SHP77 treated with DMSO at 0.1 percent for 48 hours (cell line): Measurements from ENCODE around the gene SPAG5.
A peak's percentile ranks its signal among the peaks of the same experiment; 100 is the strongest.
"Not testable (repeated sequence)": the region's sequence is repeated elsewhere in the genome, so short reads cannot be mapped to it uniquely, and the experiment has no call there.

ENCODE experiments used
- DNase-seq: peaks from one replicate; lab custom pipeline; 2025; lab: John Stamatoyannopoulos, UW

SPAG5 gene

DNA sequence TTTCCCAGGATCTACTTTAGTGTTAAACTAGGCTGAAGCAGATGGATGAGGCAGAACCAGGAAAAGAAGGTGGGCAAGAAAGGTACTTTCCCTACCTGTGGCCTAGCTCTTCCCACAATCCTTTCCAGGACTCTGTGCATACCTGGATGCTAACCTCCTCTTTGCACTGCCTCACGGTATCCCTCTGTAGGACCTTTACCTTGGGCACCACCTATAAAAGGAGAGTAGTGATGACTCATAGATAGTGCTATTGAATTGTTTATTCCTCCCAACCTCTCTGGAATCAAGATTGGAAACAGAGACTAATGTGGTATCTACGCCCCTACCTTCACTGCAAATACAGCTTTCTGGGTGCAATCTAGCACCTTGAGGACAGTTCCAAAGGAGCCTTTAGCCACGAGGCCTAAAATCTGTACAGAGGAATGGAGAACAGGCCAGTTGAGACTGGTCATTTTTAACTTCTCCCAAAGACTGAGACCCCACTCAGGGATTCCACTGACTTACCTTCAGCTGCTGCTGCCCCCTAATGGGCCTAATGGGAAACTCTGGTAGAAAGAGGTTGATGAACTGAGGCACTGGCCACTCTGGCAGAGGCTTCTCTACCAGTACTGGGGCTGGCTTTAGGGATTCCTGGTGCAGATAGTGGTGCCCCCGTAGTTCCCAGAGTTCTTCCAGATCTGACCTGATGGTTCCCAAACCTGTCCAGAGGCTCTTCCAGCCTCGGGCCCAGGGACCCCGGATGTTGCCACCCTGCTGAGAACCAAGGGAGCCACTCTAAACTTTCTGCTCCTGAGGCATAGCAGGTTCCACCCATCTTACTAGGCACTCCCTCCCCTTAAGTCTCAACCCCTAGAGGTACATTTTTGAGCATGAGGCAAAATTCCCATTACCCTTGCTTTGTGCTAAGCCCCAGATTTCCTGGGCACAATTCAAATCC is 14.4 kb upstream of the SPAG5 start:
- DNase-seq, result no peak

DNA sequence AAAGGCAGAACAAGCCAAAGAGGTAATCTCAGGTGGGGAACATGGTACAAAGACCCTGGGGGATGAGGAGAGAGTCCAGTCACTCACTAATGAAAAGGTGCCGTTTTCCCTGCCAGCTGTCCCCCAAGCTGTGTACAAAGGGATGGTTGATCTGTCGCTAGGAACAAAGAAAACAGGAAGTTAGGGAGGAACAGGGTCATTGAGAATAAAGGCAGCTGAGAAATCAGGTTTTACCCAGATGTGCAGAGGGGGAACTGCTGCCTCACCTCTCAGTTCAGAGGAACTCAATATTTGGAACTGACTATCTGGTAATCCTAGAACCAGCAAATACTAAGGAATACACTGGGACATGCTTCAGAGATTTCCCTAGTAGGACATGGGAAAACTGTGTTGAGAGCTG is 13.7 kb upstream of the SPAG5 start:
- no peak for DNase-seq

DNA sequence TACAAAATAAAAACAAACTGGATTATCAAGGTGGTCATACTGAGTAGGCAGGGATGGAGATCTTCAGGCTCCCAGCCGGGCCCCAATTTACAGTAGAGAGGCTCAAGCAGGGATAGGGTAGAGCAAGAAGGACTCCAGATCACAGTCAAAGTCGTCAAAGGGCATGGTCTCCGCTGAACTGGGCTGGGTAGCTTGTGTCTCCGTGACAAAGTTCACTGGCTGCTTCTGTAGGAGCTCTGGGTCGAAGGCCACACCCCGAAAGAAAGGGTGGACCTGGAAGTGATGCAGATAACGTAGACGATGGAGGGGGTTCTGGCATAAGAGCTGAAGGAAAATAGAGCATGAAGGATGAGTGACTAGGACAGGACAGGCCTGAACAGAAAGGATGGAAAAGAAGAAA is 11.6 kb upstream of the SPAG5 start:
- no peak for DNase-seq

DNA sequence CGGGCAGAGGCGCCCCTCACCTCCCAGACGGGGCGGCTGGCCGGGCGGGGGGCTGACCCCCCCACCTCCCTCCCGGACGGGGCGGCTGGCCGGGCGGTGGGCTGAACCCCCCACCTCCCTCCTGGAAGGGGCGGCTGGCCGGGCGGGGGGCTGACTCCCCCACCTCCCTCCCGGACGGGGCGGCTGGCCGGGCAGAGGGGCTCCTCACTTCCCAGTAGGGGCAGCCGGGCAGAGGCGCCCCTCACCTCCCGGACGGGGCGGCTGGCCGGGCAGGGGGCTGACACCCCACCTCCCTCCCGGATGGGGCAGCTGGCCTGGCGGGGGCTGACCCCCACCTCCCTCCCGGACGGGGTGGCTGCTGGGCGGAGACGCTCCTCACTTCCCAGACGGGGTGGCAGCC is 5.2 kb upstream of the SPAG5 start:
- DNase-seq, result not testable (repeated sequence)

DNA sequence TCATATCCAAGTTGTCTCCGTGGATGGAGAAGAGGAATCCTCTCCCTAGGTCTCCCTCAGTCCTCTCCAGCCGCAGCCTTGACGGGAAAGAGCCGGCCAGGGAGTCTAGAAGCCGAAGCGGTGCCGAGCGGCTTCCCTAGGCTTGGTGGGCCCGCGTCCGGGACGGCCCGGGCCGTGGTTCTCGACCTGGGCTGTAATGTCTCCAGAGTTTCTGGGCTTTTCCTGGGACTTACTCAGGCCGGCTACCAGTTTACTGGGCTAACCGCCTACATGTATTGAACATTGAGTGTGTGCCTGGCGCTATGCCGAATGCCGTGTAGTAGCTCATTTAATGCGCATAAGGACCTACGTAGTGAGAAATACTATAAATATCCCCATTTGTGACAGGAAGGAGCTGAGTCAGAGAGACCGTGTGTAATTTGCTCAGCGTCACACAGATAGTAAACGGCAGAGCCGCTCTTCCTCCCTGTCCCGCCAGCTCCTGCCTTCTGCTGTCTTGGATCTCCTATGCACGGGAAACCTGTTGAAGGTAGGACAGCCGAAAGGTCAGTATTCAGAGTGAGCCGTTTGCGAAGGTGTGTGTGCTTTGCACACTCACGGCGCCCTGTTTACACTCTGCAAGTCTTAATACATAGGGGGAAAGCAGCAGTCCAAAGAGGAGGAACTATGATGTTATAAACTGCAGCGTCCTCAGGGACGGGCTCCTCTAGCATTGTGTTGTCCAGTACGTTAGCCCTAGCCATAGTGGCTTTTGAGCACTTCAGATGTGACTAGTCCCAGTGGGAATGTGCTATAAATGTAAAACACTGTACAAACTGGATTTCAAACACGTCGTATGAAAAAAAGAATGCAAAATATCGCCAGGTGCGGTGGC is 723 bp upstream of the SPAG5 start:
- peak; percentile 72 for DNase-seq

DNA sequence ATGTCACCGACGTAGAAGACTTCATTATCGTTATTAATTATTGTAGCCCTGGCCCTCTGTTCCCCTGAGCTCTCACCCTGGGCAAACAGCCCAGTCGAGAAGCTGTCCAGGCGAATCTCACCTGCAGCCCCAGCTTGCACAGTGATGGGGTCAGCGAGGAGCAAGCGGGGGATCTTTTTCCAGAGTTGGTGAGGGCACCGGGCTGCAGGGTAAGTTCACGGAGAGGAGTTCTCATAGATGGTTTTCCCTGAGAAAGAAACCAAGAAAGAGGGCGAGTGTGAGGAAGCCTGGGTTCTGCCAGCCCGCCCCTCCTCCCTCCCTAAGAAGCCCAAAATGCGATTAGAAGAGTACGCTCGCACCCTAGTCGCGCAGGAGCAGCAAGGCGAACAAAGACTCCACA is 436 bp downstream of the SPAG5 start:
- peak; percentile 41 for DNase-seq

DNA sequence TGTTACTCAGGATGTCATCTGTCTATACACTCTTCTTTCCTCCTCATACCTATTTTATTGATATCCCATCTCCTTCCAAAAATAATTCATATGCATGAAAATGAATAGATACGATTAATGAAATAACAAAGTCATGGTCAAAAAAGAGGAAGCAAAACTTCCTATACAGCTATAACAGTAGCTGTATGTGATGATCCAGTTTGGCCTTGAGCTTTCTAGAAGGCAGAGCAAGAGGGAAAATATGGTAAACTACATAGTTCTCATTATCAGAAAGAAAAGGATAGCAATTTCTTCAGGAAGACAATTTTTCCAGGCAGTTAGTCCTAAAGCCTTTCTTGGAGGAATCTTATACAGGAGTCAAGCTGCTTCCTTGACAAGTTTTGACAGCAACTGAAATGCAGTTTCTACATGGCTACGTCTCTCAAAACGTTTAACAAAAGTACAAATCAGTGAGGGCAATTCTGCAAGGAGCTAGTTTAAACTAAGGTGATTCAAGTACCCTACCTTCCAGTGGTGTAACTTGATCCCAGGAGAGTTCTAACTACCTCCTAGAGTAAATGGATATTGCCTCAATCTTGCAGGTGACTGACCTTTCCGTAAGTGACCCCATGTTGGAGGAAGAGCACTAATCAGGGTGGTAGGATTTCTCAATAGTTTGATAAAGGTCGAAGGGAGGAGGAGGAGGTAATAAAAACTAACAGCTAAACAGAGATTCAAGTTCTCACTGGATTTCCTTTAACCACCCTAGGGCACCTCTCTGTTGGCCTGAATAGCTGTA is 1.0 kb downstream of the SPAG5 start:
- no peak for DNase-seq

DNA sequence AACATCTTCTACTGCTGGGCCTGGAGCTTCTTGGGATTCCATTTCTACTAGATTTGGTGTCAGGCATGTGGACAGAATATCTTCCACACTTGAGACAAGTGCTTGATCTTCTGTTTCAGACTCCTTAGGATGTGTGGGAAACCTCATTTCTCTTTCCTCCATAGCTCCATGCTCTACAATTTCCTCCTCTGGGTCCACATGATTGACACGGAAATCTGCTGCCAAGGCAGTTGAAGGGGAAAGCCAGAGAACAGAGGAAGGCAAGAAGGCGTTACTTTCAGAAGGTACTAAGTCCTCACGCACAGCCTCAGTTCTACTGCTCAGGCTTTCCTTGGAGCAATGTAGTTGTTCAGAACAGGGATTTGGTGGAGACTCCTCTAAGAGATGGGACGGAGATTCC is 6.6 kb downstream of the SPAG5 start:
- DNase-seq, result no peak

DNA sequence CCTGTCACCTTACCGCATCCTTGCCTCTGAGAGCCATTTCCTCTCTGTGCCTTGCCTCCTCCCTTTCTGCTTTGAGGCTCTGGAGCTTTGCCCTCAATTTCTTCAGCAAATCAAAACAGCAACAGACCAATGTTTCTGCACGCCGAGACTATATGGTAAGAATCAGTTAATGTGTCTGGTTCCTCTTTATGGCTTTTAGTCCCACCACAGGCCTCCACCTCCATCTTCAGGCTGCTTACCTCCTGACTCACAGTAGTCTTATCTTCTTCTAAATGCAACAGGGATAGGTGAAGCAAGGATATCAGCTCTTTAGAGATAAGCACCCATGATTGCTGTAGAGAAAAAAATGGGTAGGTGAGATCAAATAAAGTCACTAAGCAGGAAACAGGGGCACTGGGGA is 13.0 kb downstream of the SPAG5 start:
- no peak for DNase-seq

DNA sequence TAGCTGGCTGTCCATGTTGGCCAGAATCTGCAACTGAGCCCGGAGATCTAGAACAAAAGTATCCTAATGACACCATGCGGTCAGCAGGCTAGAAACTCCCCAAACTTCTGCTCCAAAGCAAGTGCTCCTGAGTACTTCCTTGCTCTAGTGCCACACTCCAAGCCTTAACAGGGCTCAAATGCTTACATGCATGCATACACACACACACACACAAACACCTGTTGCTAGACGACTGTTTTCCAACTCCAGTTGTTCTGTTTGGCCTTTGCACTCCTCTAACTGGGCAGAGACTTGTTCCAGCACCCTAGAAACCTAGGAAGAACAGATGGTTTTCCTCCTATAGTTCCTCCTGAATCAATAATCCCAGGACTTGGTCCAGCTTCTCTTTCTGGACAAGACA is 14.4 kb downstream of the SPAG5 start:
- DNase-seq, result no peak

DNA sequence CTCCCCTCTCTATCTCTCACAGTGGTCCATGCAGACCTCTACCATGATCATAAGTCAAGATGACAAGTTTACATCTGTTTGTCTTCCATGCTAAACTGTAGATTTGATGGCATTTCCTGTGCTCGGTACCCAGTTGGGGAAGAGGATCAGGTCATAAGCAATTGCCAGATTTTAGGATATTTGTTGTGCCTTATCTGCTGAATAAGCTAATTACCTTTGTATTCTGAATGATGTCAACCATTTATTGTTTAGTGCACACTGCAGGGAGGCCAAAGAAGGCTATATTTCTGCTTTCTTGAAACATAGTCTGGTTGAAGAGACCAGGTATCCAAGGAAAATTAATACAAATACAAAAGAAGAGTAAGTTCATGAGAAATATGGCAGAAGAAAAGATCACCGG is 16.3 kb downstream of the SPAG5 start:
- no peak for DNase-seq

DNA sequence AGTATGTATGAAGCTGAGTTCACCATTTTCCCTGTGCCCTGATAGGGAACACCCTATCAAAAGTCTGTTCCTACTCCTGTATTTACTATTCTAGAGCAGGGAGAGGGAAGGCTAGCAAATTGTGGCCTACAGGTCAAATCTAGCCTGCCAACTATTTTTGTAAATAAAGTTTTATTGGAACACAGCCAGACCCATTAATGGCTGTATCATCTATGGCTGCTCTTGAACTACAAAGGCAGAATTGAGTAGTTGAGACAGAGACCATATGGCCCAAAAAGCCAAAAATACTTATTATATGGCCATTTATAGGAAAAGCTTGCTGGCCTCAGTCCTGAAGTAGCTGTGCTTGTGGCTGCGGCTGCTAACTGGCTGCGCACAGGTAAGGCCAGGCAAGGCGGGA is 17.9 kb downstream of the SPAG5 start:
- DNase-seq, result no peak

DNA sequence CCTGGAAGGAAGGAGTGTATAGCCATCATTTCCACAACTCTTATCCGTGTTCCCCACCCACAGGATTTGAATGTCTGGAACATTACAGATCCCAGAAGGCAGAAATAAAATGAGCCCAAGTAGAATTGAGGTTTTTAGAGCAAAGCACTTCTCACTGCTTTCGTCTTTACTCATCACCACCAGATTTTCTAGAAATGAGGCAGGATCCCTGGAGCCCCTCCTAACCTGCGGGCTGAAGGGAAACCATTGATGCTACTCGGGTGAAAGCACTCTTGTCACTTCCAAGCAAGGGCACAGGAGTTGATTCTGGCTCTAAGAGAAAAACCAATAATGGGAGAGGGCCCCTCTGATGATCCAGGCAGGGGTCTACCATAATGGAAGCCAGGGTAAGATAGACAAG is 19.3 kb downstream of the SPAG5 start:
- DNase-seq, result no peak

DNA sequence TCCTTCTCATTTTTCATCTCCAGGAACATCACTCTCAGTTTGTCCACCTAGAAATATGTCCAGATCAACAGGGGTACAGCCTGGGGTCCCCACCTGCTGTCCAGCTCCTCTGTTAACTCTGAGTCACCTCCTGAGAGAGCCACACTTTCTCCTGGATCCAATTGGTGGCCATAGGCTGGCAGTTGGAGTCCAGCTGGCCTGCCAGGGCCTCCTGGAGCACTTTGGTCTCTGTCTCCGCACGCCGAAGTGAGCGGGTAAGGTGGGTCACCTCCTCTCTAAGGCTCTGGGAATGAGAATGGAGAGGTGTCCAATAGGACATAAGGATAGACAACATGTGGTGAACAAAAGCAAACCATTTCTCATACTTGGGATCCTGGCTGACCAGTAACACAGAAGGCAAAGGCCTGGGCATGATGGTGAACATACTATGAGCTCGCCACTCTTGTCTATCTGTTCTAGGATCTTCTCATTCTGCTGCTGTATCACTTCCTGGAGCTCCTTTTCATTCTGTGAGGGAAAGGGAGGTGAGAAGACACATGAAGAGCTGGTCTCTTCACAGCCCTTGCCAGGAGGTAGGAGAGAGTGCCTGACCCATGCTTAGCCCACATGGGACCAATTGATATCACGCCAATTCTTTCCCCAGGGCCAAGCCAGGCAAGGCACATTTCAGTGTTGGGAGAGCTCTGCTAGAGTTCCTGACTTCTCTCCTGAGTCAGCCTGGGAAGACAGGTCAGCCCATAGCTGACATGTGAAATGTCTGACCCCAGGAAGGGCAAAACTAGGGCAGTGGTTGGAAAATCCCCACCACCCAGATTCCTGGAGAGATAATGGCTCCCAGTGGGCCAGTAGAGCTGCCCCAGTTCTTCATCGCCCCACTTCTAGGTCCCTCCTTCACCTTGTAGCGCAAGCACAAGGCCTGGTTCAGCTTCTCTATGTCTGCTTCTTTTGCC is 20.3 kb downstream of the SPAG5 start:
- no peak for DNase-seq

DNA sequence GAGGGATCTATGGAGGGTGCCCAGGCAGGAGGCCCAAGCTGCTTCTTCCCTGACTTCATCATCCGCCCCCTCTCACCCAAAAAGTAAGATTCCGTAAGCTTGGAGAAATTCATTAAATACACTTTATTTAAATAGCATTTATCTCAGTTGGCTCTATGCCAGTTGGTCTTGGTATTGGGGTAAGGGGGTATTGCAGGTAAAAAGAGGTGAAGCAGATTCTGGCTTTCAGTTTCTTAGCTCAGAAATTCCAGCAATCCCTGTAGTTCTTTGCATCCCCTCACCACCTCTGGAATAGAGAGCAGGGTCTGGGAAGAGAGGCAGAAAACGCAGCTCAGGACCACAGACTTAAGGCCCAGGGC is 21.4 kb downstream of the SPAG5 start:
- no peak for DNase-seq

DNA sequence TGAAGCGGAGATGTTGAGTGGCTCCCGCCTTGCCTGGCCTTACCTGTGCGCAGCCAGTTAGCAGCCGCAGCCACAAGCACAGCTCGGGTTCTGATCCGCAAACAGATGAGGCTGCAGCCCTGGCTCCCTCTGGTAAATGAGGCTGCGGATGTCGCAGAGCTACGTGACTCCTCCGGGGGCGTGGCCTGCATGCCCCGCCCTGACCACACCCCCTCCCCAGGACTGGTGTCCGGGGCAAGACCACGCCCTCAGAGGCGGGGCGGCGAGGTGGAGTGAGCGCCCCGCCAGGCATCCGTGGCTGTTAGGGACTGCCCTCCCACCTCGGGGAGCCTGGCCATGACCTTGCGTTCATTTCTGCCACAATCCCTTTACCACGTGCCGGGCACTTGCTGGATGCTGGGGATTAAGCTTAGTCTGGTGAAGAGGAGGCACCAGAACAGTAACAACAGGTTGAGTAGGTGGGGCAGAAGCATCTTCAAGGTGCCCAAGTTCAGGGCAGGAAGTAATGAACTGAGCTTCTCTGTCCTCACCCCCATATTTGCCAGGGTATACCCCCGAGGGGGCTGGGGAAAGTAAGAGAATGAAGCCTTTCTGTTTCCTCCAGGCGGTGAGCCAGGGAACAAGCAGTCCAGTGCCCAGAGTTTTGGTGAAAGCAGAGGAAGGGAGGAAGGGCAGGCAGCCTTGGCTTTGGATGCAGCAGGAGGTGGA is 21.9 kb downstream of the SPAG5 start, which contains the start of gene ALDOC:
Gene ALDOC, minus strand, starts transcription at position 138 of the 708 bp plus-strand sequence. CDS start 1,363 bp downstream, outside the sequence.
- DNase-seq, result peak; percentile 83

DNA sequence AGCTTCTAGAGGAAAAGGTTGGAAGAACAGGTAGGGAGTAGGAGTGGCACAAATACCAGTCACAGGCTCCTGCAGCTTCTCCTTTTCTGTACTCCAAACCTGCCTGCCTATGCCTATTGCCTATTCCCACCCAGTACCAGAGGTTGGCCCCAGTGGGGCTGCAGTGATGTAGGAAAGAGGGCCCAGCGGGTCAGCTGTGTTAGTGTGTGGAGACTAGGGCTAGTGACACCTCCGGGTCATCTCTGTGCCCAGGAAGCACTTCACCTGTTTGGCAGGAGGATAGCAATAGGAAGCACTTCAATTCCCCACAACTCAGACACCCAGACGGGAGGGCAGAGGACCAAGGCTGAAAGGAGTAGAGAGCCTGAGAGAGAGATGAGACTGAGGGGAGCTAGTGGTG is 22.8 kb downstream of the SPAG5 start:
- not testable (repeated sequence) for DNase-seq

DNA sequence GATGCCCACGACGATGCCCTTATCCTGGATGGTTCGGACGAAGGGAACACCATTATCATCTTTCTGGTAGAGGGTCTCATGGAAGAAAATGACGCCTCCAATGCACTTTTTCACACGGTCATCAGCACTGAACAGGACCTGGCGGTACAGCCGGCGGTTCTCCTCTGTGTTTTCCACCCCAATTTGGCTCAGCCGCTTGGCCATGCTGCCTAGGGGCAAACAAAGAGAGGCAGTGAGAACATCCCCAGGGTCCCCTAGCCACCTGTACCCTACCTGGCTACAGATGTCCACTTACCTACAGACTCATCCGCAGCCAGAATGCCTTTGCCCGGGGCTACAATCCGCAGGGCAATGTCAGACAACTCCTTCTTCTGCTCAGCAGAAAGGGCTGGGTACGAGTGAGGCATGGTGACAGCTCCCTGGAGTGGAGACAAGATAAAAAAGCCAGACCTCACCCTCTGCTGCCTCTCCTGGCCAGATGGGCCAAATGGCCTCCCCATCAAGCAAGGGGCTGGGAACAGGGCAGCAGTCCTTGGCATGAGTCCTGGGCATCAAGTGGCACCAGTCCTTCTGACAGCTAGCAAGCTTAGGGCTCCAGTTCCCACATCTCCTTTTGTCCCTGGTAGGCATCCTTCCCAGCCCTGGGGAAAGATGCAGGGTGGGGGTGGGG is 23.6 kb downstream of the SPAG5 start:
- DNase-seq, result no peak

DNA sequence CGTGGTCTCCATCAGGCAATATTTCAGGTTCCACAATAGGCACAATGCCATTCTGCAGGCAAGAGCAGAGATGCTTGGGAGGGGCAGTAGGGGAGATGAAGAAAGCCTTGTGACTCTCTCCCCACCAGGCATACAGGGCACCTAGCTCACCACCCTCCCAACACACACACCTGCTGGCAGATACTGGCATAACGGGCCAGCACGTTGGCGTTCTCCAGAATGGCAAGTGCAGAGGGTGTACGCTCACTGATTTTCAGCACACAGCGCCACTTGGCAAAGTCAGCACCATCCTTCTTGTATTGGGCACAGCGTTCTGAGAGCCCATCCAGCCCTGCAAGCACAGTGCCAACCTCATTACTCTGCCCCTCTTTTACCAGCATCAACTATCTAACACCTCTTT is 24.3 kb downstream of the SPAG5 start:
- DNase-seq, result no peak

DNA sequence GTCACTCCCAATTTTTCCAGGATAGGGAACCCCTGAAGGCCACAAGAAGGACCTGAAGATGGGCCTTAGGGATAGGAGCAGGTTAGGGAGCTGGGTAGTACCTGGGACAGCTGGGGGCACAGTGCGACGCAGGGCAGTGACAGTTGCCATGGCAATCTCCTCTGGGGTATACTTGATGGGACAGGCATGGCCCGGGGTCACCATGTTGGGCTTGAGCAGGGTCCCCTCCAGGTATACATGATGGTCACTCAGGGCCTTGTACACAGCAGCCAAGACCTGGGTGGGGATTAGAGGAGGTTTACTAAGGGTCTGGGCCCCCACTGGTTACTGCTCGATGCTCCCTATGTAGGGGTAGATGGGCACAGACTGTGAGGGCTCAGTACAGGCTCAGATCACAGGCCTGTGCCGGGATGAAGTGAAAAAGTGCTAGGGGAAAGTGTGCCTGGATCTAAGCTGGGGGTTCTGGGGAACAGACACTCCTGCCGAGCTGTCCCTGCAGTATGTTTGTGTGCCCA is 24.8 kb downstream of the SPAG5 start:
- no peak for DNase-seq
